GM12801 (cell line): ENCODE measurements around the gene TTBK1.

ENCODE experiments used
- CTCF ChIP-seq: IDR thresholded peaks from one replicate; pipeline ENCODE4 v1.5.1; 2011; ENCODE audit warnings: control low read depth; ENCODE audit not compliant: insufficient read length; ENCODE audit errors: extremely low read depth

Gene TTBK1

DNA sequence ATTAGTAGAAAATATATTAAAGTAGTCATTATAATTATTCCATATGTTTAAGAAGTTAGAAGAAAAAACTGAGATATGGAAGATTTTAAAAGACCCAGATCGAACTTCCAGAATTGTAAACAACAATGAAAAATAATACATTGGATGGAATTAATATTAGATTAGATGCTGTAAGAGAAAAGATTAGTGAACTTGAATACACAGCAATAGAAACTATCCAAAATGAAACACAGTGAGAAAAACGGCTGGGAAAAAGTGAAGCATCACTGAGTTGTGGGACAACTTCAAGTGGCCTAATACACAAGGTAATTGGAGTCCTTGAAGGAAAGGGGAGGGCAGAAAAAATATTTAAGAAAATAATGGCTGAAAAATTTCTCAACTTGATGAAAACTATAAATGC, 4.2 kb upstream of the TTBK1 start:
- TF ChIP-seq CTCF = no peak

GRCh38 chr6:43240950-43241349, 2.3 kb upstream of the TTBK1 start:
- no peak for TF ChIP-seq CTCF

GRCh38 chr6:43241446-43241845, 1.8 kb upstream of the TTBK1 start:
- no peak for TF ChIP-seq CTCF

- no peak for TF ChIP-seq CTCF
Observed at GRCh38 chr6:43243664-43244321, 512 bp downstream of the TTBK1 start.

DNA sequence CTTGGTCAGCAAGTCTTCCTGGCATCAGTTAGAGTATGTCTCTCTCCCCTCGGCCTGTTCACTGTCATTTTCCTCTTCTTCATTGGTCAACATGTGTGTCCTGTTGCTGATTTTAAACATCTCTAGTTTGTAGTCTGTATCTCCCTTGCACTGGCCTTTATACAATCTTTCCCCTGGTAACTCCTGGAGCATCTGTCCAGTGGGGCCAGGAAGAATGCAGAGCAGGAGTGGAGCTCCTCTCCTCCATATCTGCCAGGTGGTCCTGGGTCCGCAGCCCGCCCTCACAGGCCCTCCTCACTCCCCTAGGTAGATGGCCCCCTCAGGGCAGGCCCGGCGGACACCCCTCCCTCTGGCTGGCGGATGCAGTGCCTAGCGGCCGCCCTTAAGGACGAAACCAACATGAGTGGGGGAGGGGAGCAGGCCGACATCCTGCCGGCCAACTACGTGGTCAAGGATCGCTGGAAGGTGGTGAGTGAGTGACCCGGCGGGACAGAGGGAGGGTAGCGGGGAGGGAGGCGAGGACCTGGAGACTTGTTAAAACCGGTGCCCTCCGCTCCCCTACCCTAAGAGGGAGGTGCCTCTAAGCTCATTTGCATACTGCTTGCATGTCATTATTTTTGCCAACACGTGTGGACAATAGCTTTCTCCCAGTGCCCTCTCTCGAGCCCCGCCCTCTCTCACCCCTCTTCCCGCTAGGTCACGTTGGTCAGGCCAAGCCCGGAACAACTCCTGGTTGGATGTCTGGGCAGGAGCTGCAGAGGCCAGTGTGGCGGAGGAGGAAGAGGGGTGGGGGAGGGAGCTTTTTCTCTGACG, 3.2 kb downstream of the TTBK1 start:
- no peak for TF ChIP-seq CTCF

- TF ChIP-seq CTCF = no peak
Observed at GRCh38 chr6:43247114-43247999, 4.1 kb downstream of the TTBK1 start.

DNA sequence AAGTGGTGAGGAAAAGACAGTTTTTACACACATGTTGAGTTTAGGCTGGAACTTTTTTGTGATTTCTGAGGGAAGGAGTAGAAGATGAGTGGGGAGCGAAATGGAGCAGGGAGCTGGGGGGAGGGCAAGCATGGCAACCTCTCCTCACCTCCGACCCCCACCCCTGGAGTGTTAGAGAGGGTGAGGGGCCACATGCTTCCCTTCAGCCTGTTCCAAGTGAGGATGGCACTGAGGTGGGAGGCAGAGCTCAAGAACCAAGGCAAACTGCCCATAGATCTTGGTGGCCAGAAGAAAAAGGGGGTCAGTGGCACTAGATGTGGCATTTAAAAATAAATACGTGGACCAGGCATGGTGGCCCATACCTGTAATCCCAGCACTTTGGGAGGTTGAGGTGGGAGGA, 4.8 kb downstream of the TTBK1 start:
- TF ChIP-seq CTCF = no peak
